ENCODE data around the gene CAMSAP1. TPM values are rescaled to one million over a fixed set of nuclear protein-coding genes. Genes with fewer than 3 reads are reported as not detected.
"Not testable (repeated sequence)": the region's sequence is repeated elsewhere in the genome, so short reads cannot be mapped to it uniquely, and the experiment has no call there.

CAMSAP1 gene
- total RNA-seq, 2 donors from 2014 or later: 37.8 to 46.2 TPM

GRCh38 chr9:135946392-135946994 lies 39.1 kb upstream of the CAMSAP1 start:
- H3K36me3 Mint-ChIP-seq (ENCODE audit: low read depth): peaks cover 80% of the 10 kb centered on the region
- no peaks in the 10 kb centered on the region for H3K27me3 Mint-ChIP-seq
- no peaks in the 10 kb centered on the region for H3K9me3 Mint-ChIP-seq
- ATAC-seq (replicated peaks): no peak
- no peaks in the 10 kb centered on the region for H3K4me1 Mint-ChIP-seq
- H3K27ac Mint-ChIP-seq: no peak overlapping the region
- H3K4me3 Mint-ChIP-seq: no peak overlapping the region

DNA sequence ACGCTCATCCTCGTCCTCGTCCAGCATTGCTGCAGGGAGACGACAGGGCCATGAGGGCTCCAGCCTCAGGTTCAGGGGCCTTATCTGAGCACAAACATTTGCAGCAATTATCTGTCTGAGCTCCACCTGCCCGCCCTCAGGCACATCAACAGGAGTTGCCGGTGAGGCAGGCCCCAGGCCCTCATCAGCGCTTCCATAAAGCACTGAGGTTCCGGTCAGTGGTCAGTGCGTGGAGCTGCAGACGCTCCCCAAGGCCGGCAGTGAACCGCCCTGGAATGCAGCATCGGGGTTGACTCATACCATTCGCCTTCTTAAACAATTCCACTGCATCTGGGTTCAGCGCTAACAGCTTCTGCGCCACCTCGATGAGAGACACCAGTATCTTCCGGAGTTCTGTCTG lies 38.6 kb upstream of the CAMSAP1 start:
- Mint-ChIP-seq H3K9me3 (no peaks in the 10 kb centered on the region), H3K27ac (no peak overlapping the region), H3K36me3 (ENCODE audit: low read depth) (peaks cover 85% of the 10 kb centered on the region), H3K27me3 (no peaks in the 10 kb centered on the region), H3K4me1 (no peaks in the 10 kb centered on the region), H3K4me3 (no peak overlapping the region)
- no peak for ATAC-seq (replicated peaks)

DNA sequence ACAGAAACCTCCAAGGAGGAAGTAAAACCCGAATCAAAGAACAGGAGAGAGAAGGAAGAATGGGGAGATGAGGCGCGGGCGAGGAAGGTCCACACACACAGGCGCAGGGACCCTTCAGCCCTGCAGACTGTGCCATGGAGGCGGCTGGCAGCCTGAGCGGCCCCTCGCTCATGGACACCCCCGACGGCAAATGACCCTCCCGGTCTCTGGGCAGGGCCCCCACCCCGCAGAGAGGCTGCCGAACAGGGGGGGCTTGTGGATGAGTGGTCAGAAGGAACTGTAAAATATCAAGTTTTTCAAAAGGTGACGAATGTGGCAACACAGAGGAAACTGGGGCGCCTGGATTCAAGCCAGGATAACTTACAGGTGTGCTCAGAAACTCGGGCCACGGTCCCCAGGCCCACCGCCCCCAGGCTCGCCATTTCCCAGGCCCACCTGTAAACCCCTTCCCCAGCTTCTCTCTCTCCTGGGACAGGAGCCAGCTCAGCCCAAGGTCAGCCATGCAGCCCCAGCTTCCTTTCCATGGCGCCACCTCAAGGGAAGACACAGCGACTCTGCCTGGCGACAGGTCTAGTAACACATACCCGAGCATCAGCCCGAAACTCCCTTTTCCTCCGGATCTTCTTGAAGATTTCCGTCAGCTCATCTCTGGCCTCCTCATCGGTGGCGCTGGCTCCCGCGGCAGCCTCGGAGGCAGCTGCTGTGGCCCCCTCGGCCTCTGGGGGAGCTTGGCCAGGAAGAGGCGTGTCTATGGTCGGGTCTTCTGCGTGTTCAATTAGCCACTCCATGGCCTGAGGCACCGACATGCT lies 37.3 kb upstream of the CAMSAP1 start:
- no peak overlapping the region for H3K4me3 Mint-ChIP-seq
- no peaks in the 10 kb centered on the region for H3K9me3 Mint-ChIP-seq
- peaks cover 93% of the 10 kb centered on the region for H3K36me3 Mint-ChIP-seq (ENCODE audit: low read depth)
- ATAC-seq (replicated peaks): no peak
- peaks cover under 1% of the 10 kb centered on the region for H3K4me1 Mint-ChIP-seq
- H3K27me3 Mint-ChIP-seq: no peaks in the 10 kb centered on the region
- no peak overlapping the region for H3K27ac Mint-ChIP-seq

GRCh38 chr9:135943604-135944003 lies 36.3 kb upstream of the CAMSAP1 start:
- not testable (repeated sequence) for H3K9me3 Mint-ChIP-seq; H3K27me3 Mint-ChIP-seq; H3K4me1 Mint-ChIP-seq; ATAC-seq (replicated peaks); H3K27ac Mint-ChIP-seq; H3K4me3 Mint-ChIP-seq
- H3K36me3 Mint-ChIP-seq (ENCODE audit: low read depth): peaks cover 94% of the 10 kb centered on the region

GRCh38 chr9:135941288-135941995 lies 34.1 kb upstream of the CAMSAP1 start:
- Mint-ChIP-seq H3K4me1 (peaks cover 7% of the 10 kb centered on the region), H3K36me3 (ENCODE audit: low read depth) (peaks cover 97% of the 10 kb centered on the region), H3K27me3 (no peaks in the 10 kb centered on the region), H3K9me3 (peaks cover 3% of the 10 kb centered on the region), H3K27ac (no peak overlapping the region), H3K4me3 (no peak overlapping the region)
- ATAC-seq (replicated peaks): no peak

GRCh38 chr9:135939351-135940265 lies 32.3 kb upstream of the CAMSAP1 start:
- Mint-ChIP-seq H3K9me3 (peaks cover 3% of the 10 kb centered on the region), H3K27me3 (no peaks in the 10 kb centered on the region), H3K27ac (peak overlapping the region; percentile 98), H3K36me3 (ENCODE audit: low read depth) (peaks cover 97% of the 10 kb centered on the region), H3K4me3 (peak overlapping the region; percentile 66), H3K4me1 (peaks cover 7% of the 10 kb centered on the region)
- ATAC-seq (replicated peaks): peak; percentile 85

DNA sequence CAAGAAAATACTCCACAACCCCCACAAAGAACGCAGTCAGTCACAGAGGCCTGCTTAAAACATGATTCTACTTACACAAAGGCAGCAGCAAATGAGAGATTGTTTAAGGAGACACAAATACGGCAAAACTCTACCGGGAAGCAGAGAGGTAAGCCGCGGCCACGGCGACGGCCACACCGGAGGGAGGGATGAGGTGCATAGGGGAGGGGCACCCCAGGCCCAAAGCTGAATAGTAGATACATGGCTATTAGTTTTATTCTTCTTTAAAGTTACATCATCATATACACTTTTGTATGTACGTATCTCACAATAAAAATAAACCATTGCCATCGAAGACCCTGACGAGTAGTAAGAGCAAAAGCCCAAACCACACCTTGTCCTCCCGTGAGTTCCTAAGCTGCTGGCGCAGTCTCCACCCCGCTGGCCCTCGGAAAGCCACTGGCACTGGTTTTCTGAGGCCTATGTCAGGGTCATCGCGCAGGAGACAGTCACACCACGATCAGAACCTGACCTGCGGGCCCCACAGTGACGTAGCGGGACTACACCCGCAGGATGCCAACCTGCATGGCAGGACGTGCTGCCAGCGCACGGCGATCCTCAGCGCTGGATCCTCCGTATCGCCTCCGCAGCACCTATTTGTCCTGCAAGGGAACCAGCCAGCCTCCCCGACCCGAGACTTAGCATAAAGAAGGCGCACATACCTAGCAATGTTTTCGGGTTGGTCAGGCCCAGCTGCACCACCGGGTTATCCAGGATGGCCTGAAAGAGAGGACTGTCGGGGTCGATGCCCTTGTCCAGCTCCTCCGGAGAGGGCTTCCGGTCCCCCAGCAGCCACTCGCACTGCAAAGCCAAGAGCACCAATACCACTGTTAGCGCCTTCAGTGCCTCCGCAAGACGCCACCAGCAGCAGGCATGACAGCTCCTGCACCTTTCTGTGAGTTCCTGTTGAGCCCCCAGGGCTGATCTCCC lies 30.5 kb upstream of the CAMSAP1 start:
- H3K4me3 Mint-ChIP-seq: no peak overlapping the region
- no peak overlapping the region for H3K27ac Mint-ChIP-seq
- peaks cover 3% of the 10 kb centered on the region for H3K9me3 Mint-ChIP-seq
- no peaks in the 10 kb centered on the region for H3K27me3 Mint-ChIP-seq
- peaks cover 97% of the 10 kb centered on the region for H3K36me3 Mint-ChIP-seq (ENCODE audit: low read depth)
- ATAC-seq (replicated peaks): no peak
- H3K4me1 Mint-ChIP-seq: peaks cover 7% of the 10 kb centered on the region

GRCh38 chr9:135933114-135933513 lies 25.8 kb upstream of the CAMSAP1 start:
- no peak overlapping the region for H3K27ac Mint-ChIP-seq
- peaks cover under 1% of the 10 kb centered on the region for H3K4me1 Mint-ChIP-seq
- H3K27me3 Mint-ChIP-seq: no peaks in the 10 kb centered on the region
- no peak overlapping the region for H3K4me3 Mint-ChIP-seq
- no peaks in the 10 kb centered on the region for H3K9me3 Mint-ChIP-seq
- peaks cover 78% of the 10 kb centered on the region for H3K36me3 Mint-ChIP-seq (ENCODE audit: low read depth)
- ATAC-seq (replicated peaks): no peak

GRCh38 chr9:135932656-135933055 lies 25.3 kb upstream of the CAMSAP1 start:
- no peaks in the 10 kb centered on the region for H3K9me3 Mint-ChIP-seq
- H3K4me3 Mint-ChIP-seq: no peak overlapping the region

GRCh38 chr9:135931349-135931820 lies 24.0 kb upstream of the CAMSAP1 start:
- no peak overlapping the region for H3K27ac Mint-ChIP-seq
- H3K27me3 Mint-ChIP-seq: no peaks in the 10 kb centered on the region
- no peaks in the 10 kb centered on the region for H3K9me3 Mint-ChIP-seq
- H3K4me1 Mint-ChIP-seq: peaks cover 6% of the 10 kb centered on the region
- H3K4me3 Mint-ChIP-seq: no peak overlapping the region
- ATAC-seq (replicated peaks): no peak
- peaks cover 61% of the 10 kb centered on the region for H3K36me3 Mint-ChIP-seq (ENCODE audit: low read depth)

More at GRCh38 chr9:135932656-135933055, 25.3 kb upstream of the CAMSAP1 start:
- Mint-ChIP-seq H3K27ac (no peak overlapping the region), H3K4me1 (peaks cover 5% of the 10 kb centered on the region), H3K36me3 (ENCODE audit: low read depth) (peaks cover 74% of the 10 kb centered on the region), H3K27me3 (no peaks in the 10 kb centered on the region)
- ATAC-seq (replicated peaks): no peak

- no peaks in the 10 kb centered on the region for H3K9me3 Mint-ChIP-seq
- H3K27me3 Mint-ChIP-seq: no peaks in the 10 kb centered on the region
- H3K4me1 Mint-ChIP-seq: peaks cover 6% of the 10 kb centered on the region
- no peak overlapping the region for H3K4me3 Mint-ChIP-seq
- peaks cover 57% of the 10 kb centered on the region for H3K36me3 Mint-ChIP-seq (ENCODE audit: low read depth)
- ATAC-seq (replicated peaks): no peak
- H3K27ac Mint-ChIP-seq: no peak overlapping the region
Measured at GRCh38 chr9:135930446-135931345, 23.4 kb upstream of the CAMSAP1 start.

- Mint-ChIP-seq H3K4me3 (no peak overlapping the region), H3K27ac (no peak overlapping the region), H3K4me1 (peaks cover 11% of the 10 kb centered on the region), H3K27me3 (no peaks in the 10 kb centered on the region), H3K36me3 (ENCODE audit: low read depth) (peaks cover 51% of the 10 kb centered on the region), H3K9me3 (no peaks in the 10 kb centered on the region)
- no peak for ATAC-seq (replicated peaks)
Measured at GRCh38 chr9:135929656-135930445, 22.5 kb upstream of the CAMSAP1 start.

Measured in activated T-helper 17 cell treated with anti-CD3 and anti-CD28 coated beads, Interleukin-2, amount 50 U/mL, for 72 hours (primary cell).